Measurements from ENCODE around the gene SLC16A10. TPM values are rescaled to one million over a fixed set of nuclear protein-coding genes. Genes with fewer than 3 reads are reported as not detected.
A peak's percentile ranks its signal among the peaks of the same experiment; 100 is the strongest.

The SLC16A10 gene
- total RNA-seq, 1 donor from 2014 or later: 0.20 TPM

- peak; percentile 63 to 69 for DNase-seq (ENCODE audit: low read depth in 2 of 2)
These were observed 123.0 kb downstream of the SLC16A10 start for GRCh38 chr6:111210194-111210728.

GRCh38 chr6:111211411-111212030 lies 124.2 kb downstream of the SLC16A10 start:
- no peak for DNase-seq (ENCODE audit: low read depth in 2 of 2)

GRCh38 chr6:111212625-111213024 lies 125.3 kb downstream of the SLC16A10 start:
- no peak for DNase-seq (ENCODE audit: low read depth in 2 of 2)

GRCh38 chr6:111215131-111215530 lies 127.8 kb downstream of the SLC16A10 start:
- no peak for DNase-seq (ENCODE audit: low read depth in 2 of 2)

- DNase-seq (ENCODE audit: low read depth in 2 of 2): no peak
These were observed 132.5 kb downstream of the SLC16A10 start for GRCh38 chr6:111219785-111220184.

- DNase-seq (ENCODE audit: low read depth in 2 of 2): no peak
These were observed 133.2 kb downstream of the SLC16A10 start for GRCh38 chr6:111220383-111221031.

- no peak for DNase-seq (ENCODE audit: low read depth in 2 of 2)
These were observed 134.5 kb downstream of the SLC16A10 start for GRCh38 chr6:111221804-111222203.

- DNase-seq (ENCODE audit: low read depth in 2 of 2): no peak
These were observed 135.0 kb downstream of the SLC16A10 start for GRCh38 chr6:111222341-111222740.

- peak in 1 of 2 donors; percentile 44 for DNase-seq (ENCODE audit: low read depth in 2 of 2)
These were observed 140.8 kb downstream of the SLC16A10 start for GRCh38 chr6:111228094-111228493.

GRCh38 chr6:111230351-111231089 lies 143.2 kb downstream of the SLC16A10 start:
- peak in 1 of 2 donors; percentile 34 for DNase-seq (ENCODE audit: low read depth in 2 of 2)

- no peak for DNase-seq (ENCODE audit: low read depth in 2 of 2)
These were observed 143.8 kb downstream of the SLC16A10 start for GRCh38 chr6:111231090-111231459.

- no peak for DNase-seq (ENCODE audit: low read depth in 2 of 2)
These were observed 150.5 kb downstream of the SLC16A10 start for GRCh38 chr6:111237852-111238251.

GRCh38 chr6:111238464-111239119 lies 151.3 kb downstream of the SLC16A10 start:
- peak in 1 of 2 donors; percentile 71 for DNase-seq (ENCODE audit: low read depth in 2 of 2)

- DNase-seq (ENCODE audit: low read depth in 2 of 2): peak in 1 of 2 donors; percentile 8
These were observed 152.2 kb downstream of the SLC16A10 start for GRCh38 chr6:111239461-111239860.

GRCh38 chr6:111242452-111242851 lies 155.1 kb downstream of the SLC16A10 start:
- peak in 1 of 2 donors; percentile 53 for DNase-seq (ENCODE audit: low read depth in 2 of 2)

GRCh38 chr6:111243095-111243494 lies 155.8 kb downstream of the SLC16A10 start:
- no peak for DNase-seq (ENCODE audit: low read depth in 2 of 2)

GRCh38 chr6:111248789-111249188 lies 161.5 kb downstream of the SLC16A10 start:
- no peak for DNase-seq (ENCODE audit: low read depth in 2 of 2)

- DNase-seq (ENCODE audit: low read depth in 2 of 2): peak in 1 of 2 donors; percentile 10
These were observed 163.6 kb downstream of the SLC16A10 start for GRCh38 chr6:111250791-111251354.

- DNase-seq (ENCODE audit: low read depth in 2 of 2): no peak
These were observed 165.4 kb downstream of the SLC16A10 start for GRCh38 chr6:111252726-111253125.

- no peak for DNase-seq (ENCODE audit: low read depth in 2 of 2)
These were observed 166.9 kb downstream of the SLC16A10 start for GRCh38 chr6:111254004-111254778.

GRCh38 chr6:111254779-111255166 lies 167.5 kb downstream of the SLC16A10 start:
- no peak for DNase-seq (ENCODE audit: low read depth in 2 of 2)
